Measurements from ENCODE around the gene ZCCHC14. TPM values are rescaled to one million over a fixed set of nuclear protein-coding genes. Genes with fewer than 3 reads are reported as not detected.
"Not testable (repeated sequence)": the region's sequence is repeated elsewhere in the genome, so short reads cannot be mapped to it uniquely, and the experiment has no call there.

ZCCHC14 gene
- total and polyA plus RNA-seq, 2 experiments from 2014 or later = 2.7 to 6.3 TPM

DNA sequence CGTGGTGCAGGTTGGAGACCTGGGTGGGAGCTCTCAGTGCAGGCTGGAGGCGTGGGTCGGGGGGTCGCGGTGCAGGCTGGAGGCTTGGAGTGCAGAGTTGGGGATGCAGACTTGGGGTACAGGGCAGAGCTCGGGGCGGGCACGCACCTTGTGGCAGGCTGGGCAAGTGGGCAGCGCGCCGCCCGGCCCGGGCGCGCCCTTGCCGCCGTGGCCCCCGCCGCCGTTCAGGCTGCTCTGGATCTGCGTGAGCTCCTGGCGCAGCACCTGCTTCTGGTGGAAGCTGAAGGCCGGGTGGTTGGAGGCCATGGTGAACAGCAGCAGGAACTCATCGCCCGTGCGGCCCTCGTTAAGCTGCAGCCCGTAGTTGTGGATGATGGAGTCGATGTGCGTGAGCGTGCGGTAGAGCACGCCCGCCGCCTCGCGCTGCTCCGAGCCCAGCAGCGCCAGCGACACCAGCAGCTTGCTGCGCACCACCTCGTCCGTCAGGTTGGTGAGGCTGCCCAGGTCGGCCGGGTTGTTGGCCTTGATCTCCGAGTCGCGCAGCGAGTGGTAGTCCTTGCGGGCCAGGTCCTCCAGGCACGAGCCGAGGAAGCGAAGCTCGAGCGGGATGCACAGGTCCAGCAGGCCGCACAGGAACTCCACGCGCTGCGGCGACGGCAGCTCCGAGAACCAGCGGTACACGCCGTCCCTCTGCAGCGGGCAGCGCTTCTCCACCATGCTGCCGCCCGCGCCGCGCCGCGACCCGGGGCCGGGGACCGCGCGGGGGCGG lies 1.1 kb downstream of the ZCCHC14 start:
- DNase-seq = peak; percentile 64

DNA sequence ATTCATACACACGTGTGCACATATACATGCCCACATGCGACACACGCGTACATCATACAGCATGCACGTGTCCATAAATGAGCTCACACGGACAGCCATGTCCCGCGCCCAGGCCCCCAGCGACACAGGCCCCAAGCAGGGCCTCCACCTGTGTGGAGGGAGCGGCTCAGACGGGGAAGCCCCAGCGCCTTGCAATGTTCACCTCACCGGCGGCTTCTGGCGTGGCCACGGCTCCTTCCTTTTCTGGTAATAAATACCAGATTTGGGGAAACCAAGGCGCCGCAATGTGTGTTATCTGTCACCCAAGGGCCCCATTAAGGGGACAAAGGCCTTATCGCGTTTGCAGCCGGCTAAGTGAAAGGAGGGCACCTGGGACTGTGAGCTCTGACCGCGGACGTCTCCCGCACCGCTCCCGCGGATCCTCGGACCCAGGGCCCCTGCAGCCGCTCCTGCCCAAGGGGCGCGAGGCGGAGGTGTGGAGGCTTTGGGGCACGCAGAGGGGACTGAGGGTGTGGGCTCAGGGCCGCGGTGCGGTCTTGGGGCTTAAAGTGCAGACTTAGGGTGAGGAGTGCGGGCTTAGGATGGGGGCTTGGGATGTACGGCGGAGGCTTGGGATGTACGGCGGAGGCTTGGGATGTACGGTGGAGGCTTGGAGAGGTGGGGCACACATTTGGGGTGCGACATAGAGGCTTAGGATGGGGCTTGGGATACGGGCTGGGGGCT lies 1.9 kb downstream of the ZCCHC14 start:
- H4K20me1 ChIP-seq (ENCODE audit: insufficient read depth) = not testable (repeated sequence)
- H3K27ac ChIP-seq = peak overlapping the region; percentile 61

More for the DNA sequence above, 1.1 kb downstream of the ZCCHC14 start:
- Histone ChIP-seq H3K9me3 (ENCODE audit: low read depth) (no peaks in the 10 kb centered on the region), H3K79me2 (ENCODE audit: insufficient read depth) (peaks cover 52% of the 10 kb centered on the region), H3F3A (ENCODE audit: insufficient read depth) (peaks cover 12% of the 10 kb centered on the region; the same call in 1 of the 2 replicates), H3K36me3 (ENCODE audit: low read depth) (no peaks in the 10 kb centered on the region), H3K9ac (peak overlapping the region; percentile 83), H3K27ac (peak overlapping the region; percentile 7; the same call in 1 of the 2 replicates), H4K20me1 (ENCODE audit: insufficient read depth) (peaks cover 4% of the 10 kb centered on the region; the same call in 1 of the 2 replicates), H3K4me3 (peak overlapping the region; percentile 82), H3K4me2 (ENCODE audit: unreplicated experiment) (peak overlapping the region; percentile 80), H3K9me2 (ENCODE audit: insufficient read depth) (no peaks in the 10 kb centered on the region), H3K4me1 (ENCODE audit: insufficient read depth) (peaks cover 38% of the 10 kb centered on the region), H3K27me3 (replicated peaks; ENCODE audit: insufficient read depth) (no peaks in the 10 kb centered on the region), H2AFZ (no peak overlapping the region)
- WGBS, 2 experiments (ENCODE audit: low coverage in 1 of 2, low lambda C conversion rate in 2 of 2, missing lambda C conversion rate in 2 of 2) = 2 to 4% methylated on average over 59 to 72 of the region's 80 CpGs
- TF ChIP-seq EZH2phosphoT487 (IDR thresholded peaks at IDR 0.05; ENCODE audit: insufficient read depth, low read depth) (no peak), EZH2 (IDR thresholded peaks at IDR 0.05; ENCODE audit: insufficient read depth, poor library complexity, severe bottlenecking) (no peak)
- in situ Hi-C loops (cut with MboI) = no loop called here

DNA sequence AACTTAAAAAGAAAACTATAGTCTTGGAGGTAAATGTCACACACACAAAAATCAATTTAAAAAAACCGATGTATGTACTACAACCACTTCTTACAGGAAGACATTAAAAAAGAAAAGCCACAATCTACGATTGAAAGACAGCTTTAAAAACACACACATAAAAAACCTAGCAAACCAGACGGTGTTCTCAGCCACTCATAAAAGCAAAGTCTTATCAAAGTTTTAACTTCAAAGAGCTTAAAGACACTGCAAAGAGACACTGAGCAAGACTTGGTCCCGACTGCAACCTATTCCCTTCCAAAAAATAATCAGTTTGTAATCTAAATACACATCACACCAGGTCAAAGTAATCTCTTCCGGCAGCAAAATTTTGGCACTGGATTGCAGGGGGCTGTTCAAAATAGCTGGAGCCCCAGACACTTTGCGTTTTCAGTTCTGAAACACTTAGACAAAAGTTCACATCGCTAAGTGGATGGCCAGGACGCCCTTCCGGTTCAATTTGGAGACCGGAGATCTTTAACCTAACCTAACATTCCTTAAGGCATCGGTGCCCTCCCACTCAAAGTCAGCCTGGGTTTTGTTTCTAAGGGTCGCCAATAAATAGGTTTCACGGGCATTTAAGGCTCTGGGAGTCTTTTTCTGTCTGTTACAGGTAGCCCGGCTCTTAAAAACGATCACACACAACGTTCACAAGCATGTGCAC lies 2.6 kb downstream of the ZCCHC14 start:
- Histone ChIP-seq H4K20me1 (ENCODE audit: insufficient read depth) (peaks cover 4% of the 10 kb centered on the region; the same call in 1 of the 2 replicates), H3K9ac (peak overlapping the region; percentile 83), H3K4me2 (ENCODE audit: unreplicated experiment) (peak overlapping the region; percentile 80), H3K36me3 (ENCODE audit: low read depth) (no peaks in the 10 kb centered on the region), H3K27ac (peak overlapping the region; percentile 61), H3K4me1 (ENCODE audit: insufficient read depth) (peaks cover 51% of the 10 kb centered on the region), H3F3A (ENCODE audit: insufficient read depth) (peaks cover 20% of the 10 kb centered on the region; the same call in 1 of the 2 replicates), H3K79me2 (ENCODE audit: insufficient read depth) (peaks cover 67% of the 10 kb centered on the region), H3K27me3 (replicated peaks; ENCODE audit: insufficient read depth) (no peaks in the 10 kb centered on the region), H2AFZ (0 out of 2 replicates have a peak overlapping the region, but pooled peaks have one; percentile 13), H3K9me3 (ENCODE audit: low read depth) (no peaks in the 10 kb centered on the region), H3K4me3 (peak overlapping the region; percentile 82), H3K9me2 (ENCODE audit: insufficient read depth) (no peaks in the 10 kb centered on the region)
- in situ Hi-C loops (cut with MboI) = no loop called here
- 2 to 4% methylated on average over 16 of the region's 16 CpGs for WGBS, 2 experiments (ENCODE audit: low coverage in 1 of 2, low lambda C conversion rate in 2 of 2, missing lambda C conversion rate in 2 of 2)
- TF ChIP-seq EZH2 (IDR thresholded peaks at IDR 0.05; ENCODE audit: insufficient read depth, poor library complexity, severe bottlenecking) (no peak), EZH2phosphoT487 (IDR thresholded peaks at IDR 0.05; ENCODE audit: insufficient read depth, low read depth) (no peak)
- DNase-seq = peak; percentile 47

More for the DNA sequence above, 1.9 kb downstream of the ZCCHC14 start:
- H3K9me3 ChIP-seq (ENCODE audit: low read depth); H2AFZ ChIP-seq; H3K27me3 ChIP-seq (replicated peaks; ENCODE audit: insufficient read depth); H3K9me2 ChIP-seq (ENCODE audit: insufficient read depth); in situ Hi-C loops (cut with MboI); H3K36me3 ChIP-seq (ENCODE audit: low read depth): not testable (repeated sequence)
- Histone ChIP-seq H3K4me3 (peak overlapping the region; percentile 82), H3K79me2 (ENCODE audit: insufficient read depth) (peaks cover 60% of the 10 kb centered on the region), H3K9ac (peak overlapping the region; percentile 83), H3K4me2 (ENCODE audit: unreplicated experiment) (peak overlapping the region; percentile 80), H3F3A (ENCODE audit: insufficient read depth) (peaks cover 14% of the 10 kb centered on the region; the same call in 1 of the 2 replicates), H3K4me1 (ENCODE audit: insufficient read depth) (peaks cover 45% of the 10 kb centered on the region)
- DNase-seq = peak; percentile 63
- WGBS, 2 experiments (ENCODE audit: low coverage in 1 of 2, low lambda C conversion rate in 2 of 2, missing lambda C conversion rate in 2 of 2) = 6 to 10% methylated on average over 39 to 45 of the region's 45 CpGs

DNA sequence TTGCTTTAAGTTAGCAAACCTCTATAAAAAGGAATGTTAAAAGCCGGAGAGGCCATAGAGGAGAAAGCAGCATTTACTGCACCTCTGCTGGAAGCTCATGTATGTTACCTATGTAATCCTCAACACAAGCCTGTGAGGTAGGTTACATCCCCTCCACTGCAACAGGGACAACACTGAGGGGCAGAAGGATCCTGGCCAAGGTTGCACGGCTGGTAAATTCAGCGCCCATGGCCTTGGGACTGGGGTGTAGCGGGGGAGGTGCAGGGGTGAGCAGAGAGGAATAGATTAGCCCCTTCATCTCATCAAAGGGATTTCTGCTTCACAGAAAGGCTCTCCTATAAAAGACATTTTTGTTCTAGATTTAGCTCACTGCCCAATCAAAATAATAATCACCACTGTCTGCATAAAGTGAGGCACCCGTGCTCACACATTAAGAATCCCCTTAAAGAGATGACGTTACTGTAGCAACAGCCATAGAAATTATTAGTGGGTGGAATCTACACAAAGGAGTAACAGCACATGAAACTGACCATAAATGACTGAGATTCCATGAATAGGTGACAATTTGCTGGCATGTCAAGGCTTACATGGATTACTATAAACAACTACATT lies 3.3 kb downstream of the ZCCHC14 start:
- Histone ChIP-seq H3K9me3 (ENCODE audit: low read depth) (no peaks in the 10 kb centered on the region), H3K9ac (peak overlapping the region; percentile 83), H3K27me3 (replicated peaks; ENCODE audit: insufficient read depth) (no peaks in the 10 kb centered on the region), H2AFZ (no peak overlapping the region), H3K79me2 (ENCODE audit: insufficient read depth) (peaks cover 74% of the 10 kb centered on the region), H3K4me1 (ENCODE audit: insufficient read depth) (peaks cover 58% of the 10 kb centered on the region), H3K4me3 (peak overlapping the region; percentile 82), H4K20me1 (ENCODE audit: insufficient read depth) (peaks cover 4% of the 10 kb centered on the region; the same call in 1 of the 2 replicates), H3K9me2 (ENCODE audit: insufficient read depth) (no peaks in the 10 kb centered on the region), H3K36me3 (ENCODE audit: low read depth) (no peaks in the 10 kb centered on the region), H3K27ac (peak overlapping the region; percentile 61), H3K4me2 (ENCODE audit: unreplicated experiment) (peak overlapping the region; percentile 80), H3F3A (ENCODE audit: insufficient read depth) (peaks cover 23% of the 10 kb centered on the region; the same call in 1 of the 2 replicates)
- no peak for TF ChIP-seq EZH2 (IDR thresholded peaks at IDR 0.05; ENCODE audit: insufficient read depth, poor library complexity, severe bottlenecking)
- TF ChIP-seq EZH2phosphoT487 (IDR thresholded peaks at IDR 0.05; ENCODE audit: insufficient read depth, low read depth) = no peak
- WGBS, 2 experiments (ENCODE audit: low coverage in 1 of 2, low lambda C conversion rate in 2 of 2, missing lambda C conversion rate in 2 of 2) = 22% methylated on average over 6 of the region's 6 CpGs
- in situ Hi-C loops (cut with MboI) = no loop called here
- peak; percentile 52 for DNase-seq

DNA sequence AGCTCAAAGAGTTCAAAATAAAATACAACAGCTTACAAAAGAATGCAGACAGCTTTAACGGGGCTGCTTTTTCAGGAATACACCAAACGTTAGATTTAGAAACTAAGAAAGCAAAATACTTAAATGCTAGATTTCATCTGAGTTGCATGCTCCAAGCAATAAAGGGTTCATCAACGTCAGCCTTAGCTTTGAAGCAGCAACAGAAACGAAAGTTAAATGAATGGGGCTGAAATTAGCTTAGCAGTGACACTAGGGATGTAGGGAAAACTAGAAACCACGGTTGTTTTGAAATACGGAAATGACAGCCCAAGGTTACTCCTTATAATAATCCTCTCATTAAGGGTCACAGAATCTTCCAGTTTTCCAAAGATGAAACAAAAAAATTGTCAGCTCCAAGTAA lies 3.9 kb downstream of the ZCCHC14 start:
- DNase-seq; H3K9me2 ChIP-seq (ENCODE audit: insufficient read depth); in situ Hi-C loops (cut with MboI); H4K20me1 ChIP-seq (ENCODE audit: insufficient read depth); H3K36me3 ChIP-seq (ENCODE audit: low read depth); H3K27me3 ChIP-seq (replicated peaks; ENCODE audit: insufficient read depth); H3K9me3 ChIP-seq (ENCODE audit: low read depth); H2AFZ ChIP-seq: not testable (repeated sequence)
- Histone ChIP-seq H3K27ac (peak overlapping the region; percentile 61), H3K4me2 (ENCODE audit: unreplicated experiment) (peak overlapping the region; percentile 80), H3K79me2 (ENCODE audit: insufficient read depth) (peaks cover 80% of the 10 kb centered on the region), H3K4me1 (ENCODE audit: insufficient read depth) (peaks cover 58% of the 10 kb centered on the region), H3K4me3 (peak overlapping the region; percentile 82), H3F3A (ENCODE audit: insufficient read depth) (peaks cover 23% of the 10 kb centered on the region; the same call in 1 of the 2 replicates), H3K9ac (peak overlapping the region; percentile 83)
- 7 to 12% methylated on average over 4 of the region's 6 CpGs for WGBS, 2 experiments (ENCODE audit: low coverage in 1 of 2, low lambda C conversion rate in 2 of 2, missing lambda C conversion rate in 2 of 2)
